ENCODE measurements around the gene PPP1R1C. TPM values are rescaled to one million over a fixed set of nuclear protein-coding genes. Genes with fewer than 3 reads are reported as not detected.

Gene PPP1R1C
- total RNA-seq, 6 donors from 2014 or later, result 2.6 to 13.6 (median 10.9) TPM; not detected in 1

DNA sequence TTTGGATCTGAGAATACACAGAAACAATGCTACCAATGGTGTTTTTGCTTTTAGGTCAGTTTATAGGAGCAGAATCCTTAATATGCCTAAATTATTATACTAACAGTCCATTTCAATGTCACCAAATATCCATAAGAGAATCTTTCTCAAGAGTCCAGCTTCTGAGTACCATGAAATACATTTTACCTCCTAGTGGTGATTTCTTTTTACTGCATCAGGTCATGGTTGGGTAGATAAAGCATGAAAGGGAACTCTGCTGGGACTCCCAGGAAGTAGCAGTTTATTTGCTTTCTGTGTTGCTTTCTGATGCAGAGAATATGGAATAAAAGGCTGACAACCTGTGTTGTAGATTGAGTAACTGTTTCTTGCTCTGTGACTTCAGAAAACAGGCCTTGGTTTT, 115.6 kb downstream of the PPP1R1C start:
- no peaks in the 10 kb centered on the region for H3K4me1 ChIP-seq
- no peak for ATAC-seq (ENCODE audit: low FRiP score in 2 of 2)
- H3K36me3 ChIP-seq, result no peaks in the 10 kb centered on the region
- H3K27ac ChIP-seq, result no peak overlapping the region
- no peaks in the 10 kb centered on the region for H3K9me3 ChIP-seq
- DNase-seq, result no peak
- no peaks in the 10 kb centered on the region for H3K27me3 ChIP-seq
- no peak for TF ChIP-seq EP300 (IDR thresholded peaks at IDR 0.05)
- TF ChIP-seq POLR2AphosphoS5 (IDR thresholded peaks at IDR 0.05), result no peak
- TF ChIP-seq, protein P1, sequence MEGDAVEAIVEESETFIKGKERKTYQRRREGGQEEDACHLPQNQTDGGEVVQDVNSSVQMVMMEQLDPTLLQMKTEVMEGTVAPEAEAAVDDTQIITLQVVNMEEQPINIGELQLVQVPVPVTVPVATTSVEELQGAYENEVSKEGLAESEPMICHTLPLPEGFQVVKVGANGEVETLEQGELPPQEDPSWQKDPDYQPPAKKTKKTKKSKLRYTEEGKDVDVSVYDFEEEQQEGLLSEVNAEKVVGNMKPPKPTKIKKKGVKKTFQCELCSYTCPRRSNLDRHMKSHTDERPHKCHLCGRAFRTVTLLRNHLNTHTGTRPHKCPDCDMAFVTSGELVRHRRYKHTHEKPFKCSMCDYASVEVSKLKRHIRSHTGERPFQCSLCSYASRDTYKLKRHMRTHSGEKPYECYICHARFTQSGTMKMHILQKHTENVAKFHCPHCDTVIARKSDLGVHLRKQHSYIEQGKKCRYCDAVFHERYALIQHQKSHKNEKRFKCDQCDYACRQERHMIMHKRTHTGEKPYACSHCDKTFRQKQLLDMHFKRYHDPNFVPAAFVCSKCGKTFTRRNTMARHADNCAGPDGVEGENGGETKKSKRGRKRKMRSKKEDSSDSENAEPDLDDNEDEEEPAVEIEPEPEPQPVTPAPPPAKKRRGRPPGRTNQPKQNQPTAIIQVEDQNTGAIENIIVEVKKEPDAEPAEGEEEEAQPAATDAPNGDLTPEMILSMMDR (IDR thresholded peaks at IDR 0.05), result no peak
- TF ChIP-seq POLR2A (IDR thresholded peaks at IDR 0.05), result no peak
- no peak overlapping the region for H3K4me3 ChIP-seq

DNA sequence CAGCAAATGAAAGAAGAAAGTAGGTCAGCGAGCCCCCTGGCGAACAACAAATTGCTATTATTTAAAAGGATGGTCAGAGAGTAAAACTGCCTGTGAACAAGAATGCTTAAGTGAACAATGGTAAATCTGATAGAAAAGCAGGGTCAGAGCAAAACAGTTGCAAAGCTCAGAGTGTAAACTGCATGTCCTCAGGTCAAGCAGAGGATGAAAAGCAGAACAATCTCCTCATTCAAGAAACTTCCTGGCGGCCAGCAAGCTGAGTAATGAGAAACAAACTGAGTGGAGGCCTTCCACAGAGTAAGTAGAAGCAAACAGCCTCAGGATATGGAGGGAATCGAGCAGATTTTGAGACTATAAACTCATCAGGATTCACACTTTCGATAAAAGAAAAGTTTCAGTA, 117.9 kb downstream of the PPP1R1C start:
- TF ChIP-seq POLR2A (IDR thresholded peaks at IDR 0.05) (no peak), EP300 (IDR thresholded peaks at IDR 0.05) (no peak), POLR2AphosphoS5 (IDR thresholded peaks at IDR 0.05) (no peak)
- TF ChIP-seq, protein P1 (IDR thresholded peaks at IDR 0.05), result no peak
- no peaks in the 10 kb centered on the region for H3K36me3 ChIP-seq
- WGBS, 2 donors, result 76 to 77% methylated on average over 5 of the region's 5 CpGs
- ATAC-seq (ENCODE audit: low FRiP score in 2 of 2) (no peak), DNase-seq (no peak)
- H3K27me3 ChIP-seq, result no peaks in the 10 kb centered on the region
- H3K4me1 ChIP-seq, result no peaks in the 10 kb centered on the region
- no peak overlapping the region for H3K27ac ChIP-seq
- H3K9me3 ChIP-seq, result no peaks in the 10 kb centered on the region
- H3K4me3 ChIP-seq, result no peak overlapping the region

- no peaks in the 10 kb centered on the region for H3K4me1 ChIP-seq
- H3K27me3 ChIP-seq, result no peaks in the 10 kb centered on the region
- no peak for ATAC-seq (ENCODE audit: low FRiP score in 2 of 2)
- H3K36me3 ChIP-seq, result no peaks in the 10 kb centered on the region
- 80 to 84% methylated on average over 1 of the region's 1 CpG for WGBS, 2 donors
- no peak overlapping the region for H3K4me3 ChIP-seq
- TF ChIP-seq, protein P1 (IDR thresholded peaks at IDR 0.05), result no peak
- no peak for TF ChIP-seq POLR2AphosphoS5 (IDR thresholded peaks at IDR 0.05)
- TF ChIP-seq POLR2A (IDR thresholded peaks at IDR 0.05), result no peak
- TF ChIP-seq EP300 (IDR thresholded peaks at IDR 0.05), result no peak
- H3K27ac ChIP-seq, result no peak overlapping the region
- no peak for DNase-seq
- no peaks in the 10 kb centered on the region for H3K9me3 ChIP-seq
These were observed 124.7 kb downstream of the PPP1R1C start for GRCh38 chr2:182110347-182110746.

DNA sequence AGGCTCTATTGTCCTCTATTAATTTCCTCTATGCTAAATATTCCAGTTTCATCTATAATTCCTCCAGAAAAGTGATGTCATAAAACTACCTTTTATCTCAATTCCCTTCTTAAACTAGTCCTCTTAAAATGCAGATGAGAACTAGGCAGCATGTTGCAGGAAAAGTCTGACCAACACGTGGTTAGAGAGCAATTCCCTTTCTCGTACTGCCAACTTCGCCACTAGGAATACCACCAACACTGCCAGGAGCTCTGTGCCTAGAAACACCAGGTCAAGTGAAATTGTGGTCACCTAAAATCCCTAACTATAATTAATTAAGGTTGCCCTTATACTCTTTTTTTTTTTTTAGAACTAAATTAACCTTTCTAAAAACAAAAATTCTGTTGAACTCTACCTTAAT, 127.7 kb downstream of the PPP1R1C start:
- H3K27ac ChIP-seq, result no peak overlapping the region
- TF ChIP-seq EP300 (IDR thresholded peaks at IDR 0.05) (no peak), POLR2A (IDR thresholded peaks at IDR 0.05) (no peak), POLR2AphosphoS5 (IDR thresholded peaks at IDR 0.05) (no peak)
- TF ChIP-seq, protein P1 (IDR thresholded peaks at IDR 0.05), result no peak
- 75 to 86% methylated on average over 3 of the region's 3 CpGs for WGBS, 2 donors
- no peak for DNase-seq
- no peak for ATAC-seq (ENCODE audit: low FRiP score in 2 of 2)
- H3K4me1 ChIP-seq, result no peaks in the 10 kb centered on the region
- H3K4me3 ChIP-seq, result no peak overlapping the region
- no peaks in the 10 kb centered on the region for H3K27me3 ChIP-seq
- H3K36me3 ChIP-seq, result no peaks in the 10 kb centered on the region
- no peaks in the 10 kb centered on the region for H3K9me3 ChIP-seq

DNA sequence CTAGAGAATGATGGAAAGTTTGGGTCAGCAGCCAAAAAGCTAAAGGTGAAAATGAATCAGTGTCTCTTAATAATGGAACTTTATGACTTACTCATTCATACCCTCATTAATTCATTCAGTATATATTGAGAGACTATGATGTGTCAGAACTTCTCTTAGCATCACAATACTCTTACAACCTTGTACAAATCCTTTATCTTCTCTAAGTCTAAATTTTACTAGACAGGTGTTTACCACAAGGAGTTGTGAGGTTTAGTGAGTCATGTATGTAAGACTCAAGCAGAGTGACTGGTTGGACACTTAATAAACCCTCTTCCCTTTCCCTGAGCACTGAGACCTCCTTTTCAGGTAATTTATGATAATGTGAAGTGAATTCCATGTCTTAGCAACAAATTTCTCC, 129.6 kb downstream of the PPP1R1C start:
- TF ChIP-seq POLR2AphosphoS5 (IDR thresholded peaks at IDR 0.05) (no peak), EP300 (IDR thresholded peaks at IDR 0.05) (no peak), POLR2A (IDR thresholded peaks at IDR 0.05) (no peak)
- TF ChIP-seq, protein P1 (IDR thresholded peaks at IDR 0.05), result no peak
- no peak for DNase-seq
- Histone ChIP-seq H3K36me3 (no peaks in the 10 kb centered on the region), H3K4me3 (no peak overlapping the region), H3K27me3 (no peaks in the 10 kb centered on the region), H3K27ac (no peak overlapping the region), H3K9me3 (no peaks in the 10 kb centered on the region), H3K4me1 (no peaks in the 10 kb centered on the region)
- ATAC-seq (ENCODE audit: low FRiP score in 2 of 2), result no peak
